A549 (cell line): Measurements from ENCODE around the gene HPCAL1. TPM values are rescaled to one million over a fixed set of nuclear protein-coding genes. Genes with fewer than 3 reads are reported as not detected.

ENCODE experiments used
- ATAC-seq, 2 experiments: fragments of 200-7000 bp in 1 of 2; fragments of >200 bp in 1 of 2; cut with Nextera tagmentation in 1 of 2; cut with Tn5 transposase in 1 of 2; 3 replicates each; pipeline versions ENCODE4 v1.8.0 to v1.9.1; 2018 to 2020; ENCODE audit warnings: mild to moderate bottlenecking in 1 of 2, moderate library complexity in 1 of 2
- CTCF ChIA-PET: fragments of 300-600 bp; sonication (Branson Sonifier 250); formaldehyde crosslinking; extraction: SDS; loops from one replicate; lab custom pipeline; 2021; ENCODE audit warnings: antibody characterized with exemption, inconsistent platforms; lab: Yijun Ruan, JAX
- POLR2A ChIA-PET: fragments of 350-600 bp; formaldehyde crosslinking; extraction: SDS; loops from one replicate; lab custom pipeline; 2021; ENCODE audit warnings: antibody characterized with exemption, inconsistent platforms; lab: Yijun Ruan, JAX
- DNase-seq, 2 experiments: peaks; one replicate each; pipeline versions ENCODE4 v3.0.0 to v3.0.0-alpha.2; 2011 to 2016; ENCODE audit warnings: low read depth in 1 of 2, low spot score in 1 of 2
- FAIRE-seq: peaks from 2 replicates; lab custom pipeline; 2011; peaks lifted over from hg19 to GRCh38; lab: Jason Lieb, UNC
- H3K27ac ChIP-seq, 2 experiments: fragments of >200 bp; sonication (Bioruptor Twin); formaldehyde crosslinking; 3 replicates each; pipeline ENCODE4 v1.5.1; 2016 to 2017
- H3K4me1 ChIP-seq: fragments of >200 bp; sonication (Bioruptor Twin); formaldehyde crosslinking; 3 replicates; pipeline ENCODE4 v1.6.1; 2016
- H3K4me2 ChIP-seq: fragments of >200 bp; sonication (Bioruptor Twin); formaldehyde crosslinking; 3 replicates; pipeline ENCODE4 v1.6.1; 2016
- H3K4me3 ChIP-seq: fragments of >200 bp; sonication (Bioruptor Twin); formaldehyde crosslinking; 3 replicates; pipeline ENCODE4 v1.5.1; 2016
- H3K9me3 ChIP-seq: fragments of >200 bp; sonication (Bioruptor Twin); formaldehyde crosslinking; 3 replicates; pipeline ENCODE4 v1.6.1; 2016
- BCL3 ChIP-seq: fragments of >200 bp; sonication (Bioruptor Twin); formaldehyde crosslinking; IDR thresholded peaks from 3 replicates; pipeline ENCODE4 v1.6.1; 2016
- BHLHE40 ChIP-seq: IDR thresholded peaks from 2 replicates; pipeline ENCODE4 v1.6.1; 2012; ENCODE audit warnings: low read depth, low read length, inconsistent platforms
- CBX2 ChIP-seq: fragments of 200-600 bp; sonication (generic); IDR thresholded peaks from 2 replicates; pipeline ENCODE4 v1.6.1; 2016; ENCODE audit warnings: low read depth, mild to moderate bottlenecking, borderline replicate concordance
- CTCF ChIP-seq: fragments of >200 bp; sonication (Bioruptor Twin); formaldehyde crosslinking; IDR thresholded peaks from 3 replicates; pipeline ENCODE4 v1.5.1; 2016
- FOSB ChIP-seq: fragments of 250-450 bp; sonication (Bioruptor Pico); IDR thresholded peaks from 2 replicates; pipeline ENCODE4 v1.5.0; 2020; ENCODE audit warnings: mild to moderate bottlenecking, moderate library complexity
- FOSL2 ChIP-seq, 2 experiments: fragments of 450-650 bp in 1 of 2; fragments of >200 bp in 1 of 2; sonication (Bioruptor Twin) in 1 of 2; formaldehyde crosslinking; IDR thresholded peaks; 2 replicates each; pipeline versions ENCODE4 v1.5.0 to v1.6.1; 2016 to 2020; ENCODE audit warnings: mild to moderate bottlenecking in 1 of 2, moderate library complexity in 1 of 2
- HOXB13 ChIP-seq: fragments of 250-450 bp; sonication (Bioruptor Pico); IDR thresholded peaks from 2 replicates; pipeline ENCODE4 v1.5.0; 2020; ENCODE audit warnings: low read depth, mild to moderate bottlenecking, moderate library complexity
- HOXB5 ChIP-seq: fragments of 250-450 bp; sonication (Bioruptor Pico); IDR thresholded peaks from 2 replicates; pipeline ENCODE4 v1.5.0; 2020; ENCODE audit warnings: mild to moderate bottlenecking, moderate library complexity
- JUNB ChIP-seq: fragments of >200 bp; sonication (Bioruptor Twin); formaldehyde crosslinking; IDR thresholded peaks from 2 replicates; pipeline ENCODE4 v1.6.1; 2016
- MAFK ChIP-seq: fragments of 450-650 bp; IDR thresholded peaks from 2 replicates; pipeline ENCODE4 v1.6.1; 2014; ENCODE audit not compliant: partially characterized antibody
- MAX ChIP-seq: IDR thresholded peaks from 2 replicates; pipeline ENCODE4 v1.6.1; 2012
- MYC ChIP-seq: IDR thresholded peaks from 2 replicates; pipeline ENCODE4 v1.6.1; 2012; ENCODE audit warnings: mild to moderate bottlenecking, inconsistent platforms, low read length, improper control_type of control experiment, borderline replicate concordance
- NFE2L2 ChIP-seq: fragments of 150-350 bp; conservative IDR thresholded peaks from 2 replicates; pipeline ENCODE4 v1.6.1; 2014; ENCODE audit warnings: low read length
- POLR2A ChIP-seq: IDR thresholded peaks from 2 replicates; pipeline ENCODE4 v1.6.1; 2012; ENCODE audit warnings: mild to moderate bottlenecking, low read length
- POLR2AphosphoS2 ChIP-seq: conservative IDR thresholded peaks from 2 replicates; pipeline ENCODE4 v1.6.1; 2012; ENCODE audit warnings: low read length, improper control_type of control experiment, inconsistent platforms
- RAD21 ChIP-seq, 2 experiments: fragments of >200 bp in 1 of 2; sonication (Bioruptor Twin) in 1 of 2; formaldehyde crosslinking in 1 of 2; IDR thresholded peaks in 1 of 2; conservative IDR thresholded peaks in 1 of 2; 2 replicates in 1 of 2; 3 replicates in 1 of 2; pipeline ENCODE4 v1.6.1; 2012 to 2018; ENCODE audit warnings: inconsistent platforms in 1 of 2
- TFCP2L1 ChIP-seq: fragments of 250-450 bp; sonication (Bioruptor Pico); IDR thresholded peaks from 2 replicates; pipeline ENCODE4 v1.5.0; 2021; ENCODE audit warnings: mild to moderate bottlenecking
- ZC3H11A ChIP-seq: fragments of 450-650 bp; IDR thresholded peaks from 2 replicates; pipeline ENCODE4 v1.6.1; 2014; ENCODE audit warnings: antibody characterized with exemption, mild to moderate bottlenecking
- ZSCAN20 ChIP-seq: fragments of 250-450 bp; sonication (Bioruptor Pico); IDR thresholded peaks from 2 replicates; pipeline ENCODE4 v1.8.0; 2022; ENCODE audit warnings: mild to moderate bottlenecking, moderate library complexity
- WGBS: methylation state at CpG from one replicate; pipeline ENCODE4 v1.1.6; 2017; ENCODE audit errors: missing lambda C conversion rate; 5-methylcytosine and 5-hydroxymethylcytosine counted together
- polyA plus RNA-seq, 4 experiments: library from polyadenylated mRNA; depleted of rRNA in 3 of 4; stranded (reverse); fragments of >200 nt; fragmentation: RNase III in 1 of 4; extraction: RNeasy Plus Mini Kit Qiagen cat#74134 plus additional on column Dnase treatment in 1 of 4; gene quantifications; 2 replicates in 3 of 4; 3 replicates in 1 of 4; pipeline ENCODE4 v1.2.3, GENCODE V29; 2011 to 2017

HPCAL1 gene
- polyA plus RNA-seq, 2 of the 4 experiments (the other 2 are of a cell fraction): 44.4 to 66.4 TPM

- Histone ChIP-seq H3K27ac (peak overlapping the region; percentile 30 to 63; a peak in 4 of 6 replicates), H3K4me2 (no peak overlapping the region), H3K9me3 (peaks cover 23% of the 10 kb centered on the region), H3K4me1 (peaks cover 24% of the 10 kb centered on the region)
- ChIA-PET POLR2A (no interaction called here), CTCF (interaction anchor here (0.7 to 3.1 kb wide), 3 partner anchors 48 to 155 kb away, joined by 3 to 9 read pairs (median 4); no protein-coding TSS in a partner anchor)
- no peak for FAIRE-seq
- TF ChIP-seq FOSB (CRISPR knock-in tag) (no peak), POLR2A (no peak), CBX2 (no peak), FOSL2 (IDR thresholded peaks at IDR 0.05) (no peak), FOSL2 (CRISPR knock-in tag; IDR thresholded peaks at IDR 0.05) (no peak), BCL3 (no peak), POLR2AphosphoS2 (no peak), MAX (no peak), TFCP2L1 (no peak), BHLHE40 (no peak), JUNB (no peak), MYC (no peak), HOXB5 (CRISPR knock-in tag) (no peak), CTCF (no peak), RAD21 (conservative IDR thresholded peaks at IDR 0.05 in 1 of 2, IDR thresholded peaks at IDR 0.05 in 1 of 2) (no peak), MAFK (no peak), HOXB13 (CRISPR knock-in tag) (no peak), ZSCAN20 (CRISPR knock-in tag) (no peak), NFE2L2 (no peak)
- TF ChIP-seq, all 56 proteins: peak for 0
- 82% methylated on average over 15 of the region's 18 CpGs for WGBS
- ATAC-seq: no peak; a peak in 1 of 6 replicates
- no peak overlapping the region for H3K4me3 ChIP-seq
- DNase-seq: no peak
Measured at GRCh38 chr2:10253596-10254372, 48.9 kb upstream of the HPCAL1 start.

- peak; percentile 54 to 70 for ATAC-seq
- DNase-seq: peak; percentile 39 to 44
- WGBS: 82% methylated on average over 31 of the region's 31 CpGs
- Histone ChIP-seq H3K9me3 (peaks cover 15% of the 10 kb centered on the region), H3K4me3 (no peak overlapping the region), H3K4me1 (peaks cover 25% of the 10 kb centered on the region), H3K27ac (peak overlapping the region; percentile 30 to 63; a peak in 4 of 6 replicates), H3K4me2 (no peak overlapping the region)
- no peak for TF ChIP-seq ZC3H11A
- TF ChIP-seq FOSL2 (IDR thresholded peaks at IDR 0.05): no peak
- TF ChIP-seq FOSL2 (CRISPR knock-in tag; IDR thresholded peaks at IDR 0.05): 0 out of 2 replicates have a peak, but pooled peaks have one; percentile 17
- CTCF ChIA-PET: interaction anchor here (0.7 to 3.1 kb wide), 3 partner anchors 47 to 154 kb away, joined by 3 to 9 read pairs (median 3); no protein-coding TSS in a partner anchor
- POLR2A ChIA-PET: no interaction called here
- no peak for FAIRE-seq
Measured at GRCh38 chr2:10254373-10255188, 48.1 kb upstream of the HPCAL1 start.
